ENCODE data around the gene DMKN.

DMKN gene

GRCh38 chr19:35528218-35529038, 15.0 kb upstream of the DMKN start, which contains the start of gene SBSN:
Gene SBSN, minus strand, starts transcription at chr19:35528311. Its CDS starts 30 bp downstream, at chr19:35528281.
- in situ Hi-C loops (cut with HindIII; ENCODE audit: low sequenced_read_pairs), result loop anchor here (10.0 kb wide), 1 partner anchor 306 kb away; no protein-coding TSS in a partner anchor

- in situ Hi-C loops (cut with HindIII; ENCODE audit: low sequenced_read_pairs), result loop anchor here (10.0 kb wide), 1 partner anchor 309 kb away; no protein-coding TSS in a partner anchor
Measured at GRCh38 chr19:35525873-35526272, 12.4 kb upstream of the DMKN start.

- in situ Hi-C loops (cut with HindIII; ENCODE audit: low sequenced_read_pairs), result loop anchor here (10.0 kb wide), 1 partner anchor 310 kb away; no protein-coding TSS in a partner anchor
Measured at GRCh38 chr19:35524181-35524837, 10.9 kb upstream of the DMKN start.

- in situ Hi-C loops (cut with HindIII; ENCODE audit: low sequenced_read_pairs), result loop anchor here (10.0 kb wide), 1 partner anchor 312 kb away; no protein-coding TSS in a partner anchor
Measured at GRCh38 chr19:35522745-35523327, 9.4 kb upstream of the DMKN start.

- in situ Hi-C loops (cut with HindIII; ENCODE audit: low sequenced_read_pairs), result loop anchor here (10.0 kb wide), 1 partner anchor 314 kb away; no protein-coding TSS in a partner anchor
Measured at GRCh38 chr19:35521124-35521743, 7.8 kb upstream of the DMKN start.

GRCh38 chr19:35519291-35519690, 5.8 kb upstream of the DMKN start:
- in situ Hi-C loops (cut with HindIII; ENCODE audit: low sequenced_read_pairs), result no loop called here

GRCh38 chr19:35518313-35518712, 4.9 kb upstream of the DMKN start:
- in situ Hi-C loops (cut with HindIII; ENCODE audit: low sequenced_read_pairs), result no loop called here

GRCh38 chr19:35517342-35517741, 3.9 kb upstream of the DMKN start:
- in situ Hi-C loops (cut with HindIII; ENCODE audit: low sequenced_read_pairs), result no loop called here

GRCh38 chr19:35516310-35516709, 2.9 kb upstream of the DMKN start:
- in situ Hi-C loops (cut with HindIII; ENCODE audit: low sequenced_read_pairs), result no loop called here

- in situ Hi-C loops (cut with HindIII; ENCODE audit: low sequenced_read_pairs), result no loop called here
Measured at GRCh38 chr19:35514282-35514809, 897 bp upstream of the DMKN start.

GRCh38 chr19:35512831-35513627, 420 bp downstream of the DMKN start:
- in situ Hi-C loops (cut with HindIII; ENCODE audit: low sequenced_read_pairs), result no loop called here

GRCh38 chr19:35511337-35511736, 2.1 kb downstream of the DMKN start:
- in situ Hi-C loops (cut with HindIII; ENCODE audit: low sequenced_read_pairs), result no loop called here

GRCh38 chr19:35510626-35510964, 2.9 kb downstream of the DMKN start:
- in situ Hi-C loops (cut with HindIII; ENCODE audit: low sequenced_read_pairs), result no loop called here

- in situ Hi-C loops (cut with HindIII; ENCODE audit: low sequenced_read_pairs), result no loop called here
Measured at GRCh38 chr19:35509861-35510625, 3.4 kb downstream of the DMKN start.

- in situ Hi-C loops (cut with HindIII; ENCODE audit: low sequenced_read_pairs), result no loop called here
Measured at GRCh38 chr19:35509018-35509652, 4.3 kb downstream of the DMKN start.

GRCh38 chr19:35508129-35508528, 5.3 kb downstream of the DMKN start:
- in situ Hi-C loops (cut with HindIII; ENCODE audit: low sequenced_read_pairs), result no loop called here

- in situ Hi-C loops (cut with HindIII; ENCODE audit: low sequenced_read_pairs), result no loop called here
Measured at GRCh38 chr19:35507561-35507960, 5.9 kb downstream of the DMKN start.

GRCh38 chr19:35506011-35506410, 7.4 kb downstream of the DMKN start:
- in situ Hi-C loops (cut with HindIII; ENCODE audit: low sequenced_read_pairs), result no loop called here

GRCh38 chr19:35502751-35503150, 10.7 kb downstream of the DMKN start:
- in situ Hi-C loops (cut with HindIII; ENCODE audit: low sequenced_read_pairs), result no loop called here

All from endothelial cell of hepatic sinusoid (primary cell).